SK-N-SH (cell line): ENCODE data around the gene CAST. TPM values are rescaled to one million over a fixed set of nuclear protein-coding genes. Genes with fewer than 3 reads are reported as not detected.

ENCODE experiments used
- CTCF ChIA-PET: fragments of 300-600, 350-600 bp; formaldehyde crosslinking; extraction: SDS; loops from one replicate; lab custom pipeline; 2021; lab: Yijun Ruan, JAX
- POLR2A ChIA-PET: fragments of 350-600 bp; sonication (Branson Sonifier 250); formaldehyde crosslinking; extraction: SDS; loops from one replicate; lab custom pipeline; 2020; ENCODE audit warnings: antibody characterized with exemption, inconsistent platforms; lab: Yijun Ruan, JAX
- DNase-seq: peaks from one replicate; pipeline ENCODE4 v3.0.0; 2012
- H2AFZ ChIP-seq: fragments of 200-600 bp; sonication (generic); 2 replicates; pipeline ENCODE4 v1.8.1; 2016; ENCODE audit warnings: antibody characterized with exemption, mild to moderate bottlenecking, low read depth
- H3F3A ChIP-seq: fragments of 200-600 bp; sonication (generic); replicated peaks from 2 replicates; pipeline ENCODE3; 2016; ENCODE audit warnings: antibody characterized with exemption, mild to moderate bottlenecking; ENCODE audit not compliant: insufficient read depth
- H3K27ac ChIP-seq, 2 experiments: fragments of 200-500 bp in 1 of 2; fragments of 200-600 bp in 1 of 2; sonication (Bioruptor generic) in 1 of 2; sonication (generic), shearing (Covaris generic) in 1 of 2; 2 replicates each; pipeline versions ENCODE4 v1.5.1 to v1.6.1; 2014 to 2016; ENCODE audit warnings: low read depth in 2 of 2, inconsistent platforms in 1 of 2, low read length in 1 of 2, mild to moderate bottlenecking in 1 of 2, mixed read lengths in 1 of 2
- H3K27me3 ChIP-seq: fragments of 200-600 bp; sonication (generic), shearing (Covaris generic); 2 replicates; pipeline ENCODE4 v1.6.1; 2016; ENCODE audit warnings: mixed run types; ENCODE audit not compliant: insufficient read depth
- H3K36me3 ChIP-seq, 2 experiments: fragments of 200-500 bp in 1 of 2; fragments of 200-600 bp in 1 of 2; sonication (Bioruptor generic) in 1 of 2; sonication (generic) in 1 of 2; replicated peaks in 1 of 2; 2 replicates each; pipeline versions ENCODE3 to v1.5.1; 2014 to 2016; ENCODE audit warnings: low read length in 1 of 2, mild to moderate bottlenecking in 1 of 2; ENCODE audit not compliant: insufficient read depth in 2 of 2, control insufficient read depth in 1 of 2
- H3K4me1 ChIP-seq, 2 experiments: fragments of 200-500 bp in 1 of 2; fragments of 200-600 bp in 1 of 2; sonication (Bioruptor generic) in 1 of 2; sonication (generic), shearing (Covaris generic) in 1 of 2; 2 replicates each; pipeline versions ENCODE4 v1.5.1 to v1.6.1; 2014 to 2016; ENCODE audit warnings: low read depth in 1 of 2, low read length in 1 of 2, mixed run types in 1 of 2; ENCODE audit not compliant: insufficient read depth in 2 of 2, control insufficient read depth in 1 of 2
- H3K4me2 ChIP-seq: fragments of 200-600 bp; sonication (generic), shearing (Covaris generic); 2 replicates; pipeline ENCODE4 v1.6.1; 2017; ENCODE audit warnings: mixed run types
- H3K4me3 ChIP-seq, 2 experiments: fragments of 200-500 bp in 1 of 2; fragments of 200-600 bp in 1 of 2; sonication (Bioruptor generic) in 1 of 2; sonication (generic), shearing (Covaris generic) in 1 of 2; 2 replicates each; pipeline versions ENCODE4 v1.5.1 to v1.8.1; 2014 to 2016; ENCODE audit warnings: low read depth in 2 of 2, inconsistent platforms in 1 of 2, low read length in 1 of 2, mild to moderate bottlenecking in 1 of 2, mixed read lengths in 1 of 2, moderate library complexity in 1 of 2
- H3K79me2 ChIP-seq: fragments of 200-600 bp; sonication (generic); 2 replicates; pipeline ENCODE4 v1.8.1; 2017; ENCODE audit warnings: mild to moderate bottlenecking; ENCODE audit not compliant: insufficient read depth
- H3K9ac ChIP-seq: fragments of 200-600 bp; sonication (generic); 2 replicates; pipeline ENCODE4 v1.6.1; 2017; ENCODE audit warnings: mixed run types
- H3K9me2 ChIP-seq: fragments of 200-600 bp; sonication (generic); 2 replicates; pipeline ENCODE4 v1.6.1; 2017; ENCODE audit warnings: mixed run types
- H3K9me3 ChIP-seq: fragments of 200-600 bp; sonication (generic); 2 replicates; pipeline ENCODE4 v1.6.1; 2017; ENCODE audit warnings: mixed run types, mild to moderate bottlenecking, moderate library complexity
- H4K20me1 ChIP-seq: fragments of 200-600 bp; sonication (generic); 2 replicates; pipeline ENCODE4 v1.6.1; 2017; ENCODE audit warnings: mild to moderate bottlenecking, mixed run types; ENCODE audit not compliant: insufficient read depth
- EP300 ChIP-seq, 2 experiments: IDR thresholded peaks; 2 replicates each; pipeline versions ENCODE4 v1.4.0 to v1.6.1; 2012; ENCODE audit warnings: borderline replicate concordance in 1 of 2, low read depth in 1 of 2, low read length in 1 of 2
- EZH2phosphoT487 ChIP-seq: fragments of 200-600 bp; sonication (generic); IDR thresholded peaks from 2 replicates; pipeline ENCODE4 v1.6.1; 2017; ENCODE audit warnings: low read depth, mixed run types, mild to moderate bottlenecking, antibody characterized with exemption, moderate library complexity, borderline replicate concordance
- FOSL2 ChIP-seq: IDR thresholded peaks from 2 replicates; pipeline ENCODE4 v1.4.0; 2012; ENCODE audit warnings: low read depth, mild to moderate bottlenecking, moderate library complexity, borderline replicate concordance
- FOXJ3 ChIP-seq: sonication (generic); formaldehyde crosslinking; IDR thresholded peaks from 2 replicates; pipeline ENCODE4 v1.5.1; 2020; ENCODE audit warnings: mild to moderate bottlenecking, missing genetic modification reagents
- GATA2 ChIP-seq: sonication (generic); formaldehyde crosslinking; IDR thresholded peaks from 2 replicates; pipeline ENCODE4 v1.5.0; 2020; ENCODE audit warnings: mild to moderate bottlenecking, missing genetic modification reagents
- JUND ChIP-seq: IDR thresholded peaks from 2 replicates; pipeline ENCODE4 v1.4.0; 2012
- MEF2A ChIP-seq: IDR thresholded peaks from 2 replicates; pipeline ENCODE4 v1.4.0; 2012; ENCODE audit warnings: low read depth, borderline replicate concordance
- MXI1 ChIP-seq: IDR thresholded peaks from 2 replicates; pipeline ENCODE4 v1.6.1; 2012; ENCODE audit warnings: mild to moderate bottlenecking, low read depth, low read length, improper control_type of control experiment
- NRF1 ChIP-seq: IDR thresholded peaks from 2 replicates; pipeline ENCODE4 v1.6.1; 2012; ENCODE audit warnings: low read depth, mild to moderate bottlenecking, low read length
- POLR2AphosphoS5 ChIP-seq: IDR thresholded peaks from 2 replicates; pipeline ENCODE4 v1.6.1; 2012; ENCODE audit warnings: low read depth, low read length
- RAD21 ChIP-seq: IDR thresholded peaks from 2 replicates; pipeline ENCODE4 v1.6.1; 2012; ENCODE audit warnings: mild to moderate bottlenecking, low read length
- RCOR1 ChIP-seq: fragments of 150-350 bp; IDR thresholded peaks from 2 replicates; pipeline ENCODE4 v1.6.1; 2017; ENCODE audit warnings: antibody characterized with exemption, low read length
- TAF1 ChIP-seq: IDR thresholded peaks from 2 replicates; pipeline ENCODE4 v1.6.1; 2012; ENCODE audit warnings: low read depth, mild to moderate bottlenecking, low read length, moderate library complexity, borderline replicate concordance
- WGBS: methylation state at CpG from one replicate; pipeline ENCODE4 v1.1.6; 2017; ENCODE audit warnings: low lambda C conversion rate; 5-methylcytosine and 5-hydroxymethylcytosine counted together
- polyA plus RNA-seq, 3 experiments: library from polyadenylated mRNA; depleted of rRNA; stranded (reverse); fragments of >200 nt; gene quantifications; 2 replicates each; pipeline ENCODE4 v1.2.3, GENCODE V29; 2012
- TF ChIP-seq, protein P1 (sequence below): IDR thresholded peaks from 2 replicates; pipeline ENCODE4 v1.6.1; 2012; ENCODE audit warnings: mild to moderate bottlenecking, low read depth, low read length, moderate library complexity
- TF ChIP-seq, protein P2 (sequence below): fragments of 150-350 bp; IDR thresholded peaks from 2 replicates; pipeline ENCODE4 v1.6.1; 2017; ENCODE audit warnings: antibody characterized with exemption, low read length, low read depth, borderline replicate concordance
- TF ChIP-seq, protein P3 (sequence below): IDR thresholded peaks from 2 replicates; pipeline ENCODE4 v1.4.0; 2012; ENCODE audit warnings: low read depth, borderline replicate concordance
- TF ChIP-seq, protein P4 (sequence below): IDR thresholded peaks from 2 replicates; pipeline ENCODE4 v1.4.0; 2012; ENCODE audit warnings: low read depth, borderline replicate concordance
- TF ChIP-seq, protein P5 (sequence below): IDR thresholded peaks from 2 replicates; pipeline ENCODE4; 2012

The CAST gene
- polyA plus RNA-seq, 1 of the 3 experiments (the other 2 are of a cell fraction) = 82.9 TPM

DNA sequence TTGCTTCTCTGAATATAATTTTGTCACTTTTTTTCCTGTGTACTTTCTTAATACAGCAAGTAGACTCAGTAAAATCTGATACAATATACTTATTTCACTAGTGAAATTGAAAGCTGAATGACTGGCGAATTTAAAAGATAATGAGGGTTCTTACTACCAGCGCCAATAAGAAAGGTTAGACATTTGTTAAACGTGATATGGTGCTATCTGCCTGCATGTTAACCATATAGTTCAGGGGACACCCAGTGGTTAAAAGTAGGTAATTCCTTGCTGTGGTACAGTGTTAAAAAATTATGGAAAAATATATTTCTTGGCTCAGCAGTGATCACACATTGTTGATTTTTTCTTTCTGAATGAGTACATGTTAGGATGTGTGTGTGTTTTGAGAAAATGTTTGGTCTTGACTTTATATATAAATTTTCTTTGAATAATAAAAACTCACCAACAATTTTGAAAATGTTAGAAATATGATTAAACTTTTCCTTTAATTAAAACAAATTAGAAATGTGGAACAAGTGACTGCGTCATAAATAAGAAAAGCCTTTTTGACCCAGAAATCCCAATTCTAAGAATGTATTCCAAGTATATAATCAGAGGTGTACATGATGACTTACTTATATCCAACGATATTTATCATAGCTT lies 25.8 kb downstream of the CAST start (continued):
- TF ChIP-seq, protein P1, sequence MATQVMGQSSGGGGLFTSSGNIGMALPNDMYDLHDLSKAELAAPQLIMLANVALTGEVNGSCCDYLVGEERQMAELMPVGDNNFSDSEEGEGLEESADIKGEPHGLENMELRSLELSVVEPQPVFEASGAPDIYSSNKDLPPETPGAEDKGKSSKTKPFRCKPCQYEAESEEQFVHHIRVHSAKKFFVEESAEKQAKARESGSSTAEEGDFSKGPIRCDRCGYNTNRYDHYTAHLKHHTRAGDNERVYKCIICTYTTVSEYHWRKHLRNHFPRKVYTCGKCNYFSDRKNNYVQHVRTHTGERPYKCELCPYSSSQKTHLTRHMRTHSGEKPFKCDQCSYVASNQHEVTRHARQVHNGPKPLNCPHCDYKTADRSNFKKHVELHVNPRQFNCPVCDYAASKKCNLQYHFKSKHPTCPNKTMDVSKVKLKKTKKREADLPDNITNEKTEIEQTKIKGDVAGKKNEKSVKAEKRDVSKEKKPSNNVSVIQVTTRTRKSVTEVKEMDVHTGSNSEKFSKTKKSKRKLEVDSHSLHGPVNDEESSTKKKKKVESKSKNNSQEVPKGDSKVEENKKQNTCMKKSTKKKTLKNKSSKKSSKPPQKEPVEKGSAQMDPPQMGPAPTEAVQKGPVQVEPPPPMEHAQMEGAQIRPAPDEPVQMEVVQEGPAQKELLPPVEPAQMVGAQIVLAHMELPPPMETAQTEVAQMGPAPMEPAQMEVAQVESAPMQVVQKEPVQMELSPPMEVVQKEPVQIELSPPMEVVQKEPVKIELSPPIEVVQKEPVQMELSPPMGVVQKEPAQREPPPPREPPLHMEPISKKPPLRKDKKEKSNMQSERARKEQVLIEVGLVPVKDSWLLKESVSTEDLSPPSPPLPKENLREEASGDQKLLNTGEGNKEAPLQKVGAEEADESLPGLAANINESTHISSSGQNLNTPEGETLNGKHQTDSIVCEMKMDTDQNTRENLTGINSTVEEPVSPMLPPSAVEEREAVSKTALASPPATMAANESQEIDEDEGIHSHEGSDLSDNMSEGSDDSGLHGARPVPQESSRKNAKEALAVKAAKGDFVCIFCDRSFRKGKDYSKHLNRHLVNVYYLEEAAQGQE = no peak

DNA sequence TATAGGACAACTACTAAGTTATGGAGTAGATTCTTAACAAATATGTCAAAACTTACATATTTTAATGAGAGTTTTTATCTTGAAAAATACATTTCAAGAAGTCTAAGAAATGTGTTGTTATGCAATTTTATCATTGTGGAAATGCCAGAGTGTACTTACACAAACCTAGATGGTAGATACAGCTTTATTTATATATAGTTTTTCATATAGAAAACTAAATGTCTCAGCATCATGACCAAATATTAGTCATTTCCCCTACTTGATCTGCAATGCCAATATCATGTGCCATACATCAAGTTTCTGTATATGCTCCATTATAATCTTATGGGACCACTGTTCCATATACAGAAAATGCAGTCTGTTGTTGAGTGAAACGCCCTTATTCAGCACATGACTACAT lies 28.7 kb downstream of the CAST start:
- no peak overlapping the region for H3K4me3 ChIP-seq
- peaks cover 3 to 38% of the 10 kb centered on the region in 2 experiments for H3K36me3 ChIP-seq
- POLR2A ChIA-PET = no interaction called here
- H4K20me1 ChIP-seq = peaks cover 3% of the 10 kb centered on the region; the same call in 1 of the 2 replicates
- CTCF ChIA-PET = interaction anchor here (1.0 to 1.9 kb wide), 3 partner anchors 77 to 473 kb away, joined by 3 to 10 read pairs (median 4); no protein-coding TSS in a partner anchor
- peak overlapping the region in 1 of 2 experiments; percentile 56; a peak in 1 of 4 replicates for H3K27ac ChIP-seq
- DNase-seq = no peak
- H3F3A ChIP-seq = peaks cover 12% of the 10 kb centered on the region
- peaks cover 42% of the 10 kb centered on the region; the same call in 1 of the 2 replicates for H3K79me2 ChIP-seq
- WGBS = 50% methylated on average over 1 of the region's 1 CpG
- no peaks in the 10 kb centered on the region for H3K27me3 ChIP-seq
- no peak overlapping the region for H2AFZ ChIP-seq
- peaks cover 3 to 15% of the 10 kb centered on the region in 2 experiments; a peak in 3 of 4 replicates for H3K4me1 ChIP-seq
- H3K9ac ChIP-seq = no peak overlapping the region
- H3K4me2 ChIP-seq = no peak overlapping the region
- H3K9me2 ChIP-seq = no peaks in the 10 kb centered on the region
- H3K9me3 ChIP-seq = no peaks in the 10 kb centered on the region
- TF ChIP-seq, protein P2, sequence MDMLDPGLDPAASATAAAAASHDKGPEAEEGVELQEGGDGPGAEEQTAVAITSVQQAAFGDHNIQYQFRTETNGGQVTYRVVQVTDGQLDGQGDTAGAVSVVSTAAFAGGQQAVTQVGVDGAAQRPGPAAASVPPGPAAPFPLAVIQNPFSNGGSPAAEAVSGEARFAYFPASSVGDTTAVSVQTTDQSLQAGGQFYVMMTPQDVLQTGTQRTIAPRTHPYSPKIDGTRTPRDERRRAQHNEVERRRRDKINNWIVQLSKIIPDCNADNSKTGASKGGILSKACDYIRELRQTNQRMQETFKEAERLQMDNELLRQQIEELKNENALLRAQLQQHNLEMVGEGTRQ = no peak
- TF ChIP-seq FOSL2 (no peak), TAF1 (no peak), RCOR1 (no peak), MEF2A (no peak), NRF1 (no peak), MXI1 (no peak), GATA2 (no peak), FOXJ3 (CRISPR knock-in tag) (no peak), RAD21 (no peak), JUND (no peak), EZH2phosphoT487 (no peak), EP300 (IDR thresholded peaks at IDR 0.05; ENCODE audit: borderline replicate concordance in 1 of 2, low read depth in 1 of 2, low read length in 1 of 2) (no peak), POLR2AphosphoS5 (no peak)
- TF ChIP-seq, protein P3, sequence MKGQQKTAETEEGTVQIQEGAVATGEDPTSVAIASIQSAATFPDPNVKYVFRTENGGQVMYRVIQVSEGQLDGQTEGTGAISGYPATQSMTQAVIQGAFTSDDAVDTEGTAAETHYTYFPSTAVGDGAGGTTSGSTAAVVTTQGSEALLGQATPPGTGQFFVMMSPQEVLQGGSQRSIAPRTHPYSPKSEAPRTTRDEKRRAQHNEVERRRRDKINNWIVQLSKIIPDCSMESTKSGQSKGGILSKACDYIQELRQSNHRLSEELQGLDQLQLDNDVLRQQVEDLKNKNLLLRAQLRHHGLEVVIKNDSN = no peak
- TF ChIP-seq, protein P4, sequence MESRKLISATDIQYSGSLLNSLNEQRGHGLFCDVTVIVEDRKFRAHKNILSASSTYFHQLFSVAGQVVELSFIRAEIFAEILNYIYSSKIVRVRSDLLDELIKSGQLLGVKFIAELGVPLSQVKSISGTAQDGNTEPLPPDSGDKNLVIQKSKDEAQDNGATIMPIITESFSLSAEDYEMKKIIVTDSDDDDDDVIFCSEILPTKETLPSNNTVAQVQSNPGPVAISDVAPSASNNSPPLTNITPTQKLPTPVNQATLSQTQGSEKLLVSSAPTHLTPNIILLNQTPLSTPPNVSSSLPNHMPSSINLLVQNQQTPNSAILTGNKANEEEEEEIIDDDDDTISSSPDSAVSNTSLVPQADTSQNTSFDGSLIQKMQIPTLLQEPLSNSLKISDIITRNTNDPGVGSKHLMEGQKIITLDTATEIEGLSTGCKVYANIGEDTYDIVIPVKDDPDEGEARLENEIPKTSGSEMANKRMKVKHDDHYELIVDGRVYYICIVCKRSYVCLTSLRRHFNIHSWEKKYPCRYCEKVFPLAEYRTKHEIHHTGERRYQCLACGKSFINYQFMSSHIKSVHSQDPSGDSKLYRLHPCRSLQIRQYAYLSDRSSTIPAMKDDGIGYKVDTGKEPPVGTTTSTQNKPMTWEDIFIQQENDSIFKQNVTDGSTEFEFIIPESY = no peak
- TF ChIP-seq, protein P5, sequence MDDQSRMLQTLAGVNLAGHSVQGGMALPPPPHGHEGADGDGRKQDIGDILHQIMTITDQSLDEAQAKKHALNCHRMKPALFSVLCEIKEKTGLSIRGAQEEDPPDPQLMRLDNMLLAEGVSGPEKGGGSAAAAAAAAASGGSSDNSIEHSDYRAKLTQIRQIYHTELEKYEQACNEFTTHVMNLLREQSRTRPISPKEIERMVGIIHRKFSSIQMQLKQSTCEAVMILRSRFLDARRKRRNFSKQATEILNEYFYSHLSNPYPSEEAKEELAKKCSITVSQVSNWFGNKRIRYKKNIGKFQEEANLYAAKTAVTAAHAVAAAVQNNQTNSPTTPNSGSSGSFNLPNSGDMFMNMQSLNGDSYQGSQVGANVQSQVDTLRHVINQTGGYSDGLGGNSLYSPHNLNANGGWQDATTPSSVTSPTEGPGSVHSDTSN = no peak
